ENCODE results near the gene SERINC1. TPM values are rescaled to one million over a fixed set of nuclear protein-coding genes. Genes with fewer than 3 reads are reported as not detected.

SERINC1 gene
- total and polyA plus RNA-seq, 11 donors, result 50.1 to 208 (median 171) TPM

GRCh38 chr6:122495612-122496011, 24.0 kb upstream of the SERINC1 start:
- DNase-seq (no peak), ATAC-seq (no peak)
- Histone ChIP-seq H3K9me3 (peaks cover 0 to 37% (median 15%) of the 10 kb centered on the region in 12 donors), H3K4me3 (no peak overlapping the region), H3K4me1 (peaks cover 0 to 3% (median 0%) of the 10 kb centered on the region in 12 donors), H3K36me3 (no peaks in the 10 kb centered on the region), H3K27ac (no peak overlapping the region), H3K27me3 (peaks cover 0 to 3% (median 0%) of the 10 kb centered on the region in 9 donors)
- intact Hi-C loops (cut with DNase I), result no loop called here
- WGBS, 4 donors, result 60 to 93% (median 76%) methylated on average over 2 to 3 of the region's 3 CpGs
- TF ChIP-seq CTCF (IDR thresholded peaks at IDR 0.05), result no peak
- TF ChIP-seq POLR2A (IDR thresholded peaks at IDR 0.05), result no peak

DNA sequence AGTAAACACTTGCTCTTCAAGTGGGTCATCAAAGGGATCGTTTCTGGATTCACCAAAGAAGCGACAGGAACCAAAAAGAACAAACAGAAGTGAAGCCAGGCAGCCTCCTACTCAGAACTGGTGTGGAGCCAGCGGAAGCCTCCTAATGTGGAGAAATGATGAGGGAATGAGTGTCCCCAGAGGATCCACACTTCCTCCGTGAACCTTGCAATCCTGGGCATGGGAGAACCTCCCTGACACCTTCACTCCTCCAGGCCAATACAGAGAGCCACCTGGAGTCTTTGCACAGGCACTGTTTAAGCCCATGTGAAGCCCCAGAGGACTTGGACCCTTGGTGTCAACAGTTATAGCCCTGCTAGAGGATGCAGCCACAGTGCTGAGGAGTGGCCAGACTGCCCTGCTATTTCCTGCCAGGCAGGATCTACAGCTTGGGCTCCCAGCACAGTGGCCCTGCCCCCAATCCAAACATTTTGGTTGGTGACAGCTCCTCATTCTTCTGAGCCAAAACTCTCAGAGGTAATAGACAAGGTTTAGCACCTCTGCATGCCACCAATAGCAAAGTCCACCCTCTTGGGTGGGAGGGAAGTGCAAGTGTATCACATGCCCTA, 23.2 kb upstream of the SERINC1 start:
- Histone ChIP-seq H3K36me3 (no peaks in the 10 kb centered on the region), H3K27me3 (peaks cover 0 to 3% (median 0%) of the 10 kb centered on the region in 9 donors), H3K4me3 (no peak overlapping the region), H3K9me3 (peaks cover 0 to 28% (median 13%) of the 10 kb centered on the region in 12 donors), H3K4me1 (peaks cover 0 to 3% (median 0%) of the 10 kb centered on the region in 12 donors), H3K27ac (no peak overlapping the region)
- ATAC-seq (no peak), DNase-seq (no peak)
- intact Hi-C loops (cut with DNase I), result loop anchor here in 8 of 10 donors (5.0 kb wide), 2 partner anchors 33 to 38 kb away; no protein-coding TSS in a partner anchor
- 77 to 81% (median 80%) methylated on average over 4 of the region's 4 CpGs for WGBS, 4 donors
- no peak for TF ChIP-seq POLR2A (IDR thresholded peaks at IDR 0.05)
- TF ChIP-seq CTCF (IDR thresholded peaks at IDR 0.05), result no peak

GRCh38 chr6:122491919-122492555, 20.4 kb upstream of the SERINC1 start:
- peaks cover 0 to 14% (median 10%) of the 10 kb centered on the region in 12 donors for H3K9me3 ChIP-seq
- peak; percentile 49 to 64 (median 58) for DNase-seq
- intact Hi-C loops (cut with DNase I), result loop anchor here (1.0 to 5.0 kb wide), 4 partner anchors 35 to 40 kb away; no protein-coding TSS in a partner anchor

More at GRCh38 chr6:122491919-122492555, 20.4 kb upstream of the SERINC1 start:
- WGBS, 4 donors, result 11 to 17% (median 12%) methylated on average over 7 of the region's 7 CpGs
- TF ChIP-seq POLR2A (IDR thresholded peaks at IDR 0.05) (no peak), CTCF (IDR thresholded peaks at IDR 0.05) (peak; percentile 71 to 95 (median 86))
- Histone ChIP-seq H3K36me3 (no peaks in the 10 kb centered on the region), H3K4me1 (peaks cover 0 to 3% (median 0%) of the 10 kb centered on the region in 12 donors), H3K4me3 (peak overlapping the region in 1 of 12 donors; percentile 25), H3K27me3 (peaks cover 0 to 3% (median 0%) of the 10 kb centered on the region in 9 donors), H3K27ac (no peak overlapping the region)
- peak in 3 of 4 donors; percentile 89 to 96 (median 94) for ATAC-seq
